NT2/D1 (cell line): Measurements from ENCODE around the gene TM9SF4.

Experiments
- DNase-seq: peaks from one replicate; pipeline ENCODE4 v3.0.0-alpha.2; 2011; ENCODE audit warnings: low read depth, low spot score
- H3K27me3 ChIP-seq: 2 replicates; pipeline ENCODE4 v1.6.0; 2011; ENCODE audit warnings: mild to moderate bottlenecking; ENCODE audit not compliant: insufficient read length, insufficient read depth
- H3K36me3 ChIP-seq: 2 replicates; pipeline ENCODE4 v1.6.1; 2011; ENCODE audit warnings: mild to moderate bottlenecking, low read length, mixed read lengths; ENCODE audit not compliant: insufficient read depth, insufficient read length
- H3K4me1 ChIP-seq: 2 replicates; pipeline ENCODE4 v1.5.1; 2011; ENCODE audit not compliant: insufficient read depth, insufficient read length
- H3K4me3 ChIP-seq: 2 replicates; pipeline ENCODE4 v1.5.1; 2011; ENCODE audit warnings: low read depth; ENCODE audit not compliant: insufficient read length
- H3K9ac ChIP-seq: 2 replicates; pipeline ENCODE4 v1.6.0; 2011; ENCODE audit warnings: low read depth; ENCODE audit not compliant: insufficient read length
- H3K9me3 ChIP-seq: 2 replicates; pipeline ENCODE4 v1.5.1; 2011; ENCODE audit warnings: mild to moderate bottlenecking, low read length; ENCODE audit not compliant: insufficient read depth
- SUZ12 ChIP-seq: IDR thresholded peaks from 2 replicates; pipeline ENCODE4 v1.6.1; 2011; ENCODE audit not compliant: insufficient read length, insufficient read depth; ENCODE audit errors: extremely low read depth
- YY1 ChIP-seq: IDR thresholded peaks from 2 replicates; pipeline ENCODE4 v1.6.1; 2011; ENCODE audit not compliant: insufficient read length, insufficient read depth
- ZNF274 ChIP-seq: IDR thresholded peaks from 2 replicates; pipeline ENCODE4 v1.6.1; 2011; ENCODE audit warnings: mild to moderate bottlenecking, low read depth, low read length

Gene TM9SF4

DNA sequence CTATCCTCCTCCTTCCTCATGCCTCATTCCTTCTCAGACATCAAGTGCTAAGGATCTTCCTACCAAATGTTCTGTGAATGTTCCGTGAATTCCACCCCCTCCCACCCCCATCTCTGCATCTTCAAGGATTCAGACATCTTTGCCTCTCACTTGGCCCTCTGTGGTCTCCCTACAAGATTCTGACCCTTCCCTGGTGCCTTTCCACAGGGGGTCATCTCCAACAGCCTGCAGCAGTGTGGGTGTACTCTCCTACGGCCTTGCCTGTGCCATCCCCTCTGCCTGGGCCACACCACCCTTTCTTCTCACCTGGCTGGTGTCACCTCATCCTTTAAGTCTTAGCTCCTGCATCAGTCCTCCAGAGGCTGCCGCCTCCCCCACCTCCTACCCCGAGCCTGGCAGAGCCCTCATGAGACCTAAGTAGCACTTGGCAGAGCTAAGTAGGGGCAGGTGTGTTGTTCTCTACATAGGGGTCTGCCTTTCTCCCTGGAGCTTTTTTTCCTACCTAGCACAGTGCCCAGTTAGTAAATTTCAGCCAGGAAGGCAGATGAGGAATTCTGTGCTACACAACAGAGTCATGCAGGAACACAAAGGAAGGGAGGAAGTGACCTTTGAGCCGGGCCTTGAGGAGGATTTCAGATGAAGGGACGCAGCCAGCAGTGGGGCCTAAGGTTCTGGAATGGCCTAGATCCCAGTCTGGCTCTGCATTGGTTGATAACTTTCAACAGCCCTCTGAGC lies 43.1 kb downstream of the TM9SF4 start:
- no peak for DNase-seq
- H3K27me3 ChIP-seq, result no peaks in the 10 kb centered on the region
- H3K4me1 ChIP-seq, result no peaks in the 10 kb centered on the region
- no peak overlapping the region for H3K9ac ChIP-seq
- no peak for TF ChIP-seq ZNF274
- no peak for TF ChIP-seq YY1
- no peak for TF ChIP-seq SUZ12
- no peaks in the 10 kb centered on the region for H3K9me3 ChIP-seq
- no peak overlapping the region for H3K4me3 ChIP-seq
- H3K36me3 ChIP-seq, result peaks cover 53% of the 10 kb centered on the region

- H3K4me3 ChIP-seq, result no peak overlapping the region
- TF ChIP-seq ZNF274, result no peak
- no peaks in the 10 kb centered on the region for H3K4me1 ChIP-seq
- no peak for DNase-seq
- H3K36me3 ChIP-seq, result peaks cover 57% of the 10 kb centered on the region
- no peak overlapping the region for H3K9ac ChIP-seq
- no peaks in the 10 kb centered on the region for H3K9me3 ChIP-seq
- no peaks in the 10 kb centered on the region for H3K27me3 ChIP-seq
Observed at GRCh38 chr20:32153156-32153665, 43.7 kb downstream of the TM9SF4 start.

DNA sequence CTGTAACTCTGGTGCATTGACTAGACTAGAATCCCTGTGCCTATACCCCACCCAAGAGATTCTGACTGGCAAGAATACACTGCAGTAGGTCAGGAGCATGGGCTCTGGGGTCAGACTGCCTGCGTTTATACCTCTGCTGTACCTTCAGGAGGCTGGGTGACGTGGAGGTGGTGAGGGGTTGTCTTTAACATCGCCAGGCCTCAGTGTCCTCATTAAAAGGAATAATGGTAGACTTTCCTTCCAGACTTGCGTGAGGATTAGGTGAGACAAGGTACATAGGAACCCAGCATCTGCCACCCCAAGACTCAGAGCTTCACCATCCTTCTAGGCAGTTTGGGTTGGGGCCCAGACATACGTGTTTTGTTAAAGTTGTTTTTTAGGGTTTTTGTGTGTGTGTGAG lies 44.3 kb downstream of the TM9SF4 start:
- H3K9me3 ChIP-seq, result no peaks in the 10 kb centered on the region
- TF ChIP-seq SUZ12 (no peak), ZNF274 (no peak), YY1 (no peak)
- H3K27me3 ChIP-seq, result no peaks in the 10 kb centered on the region
- no peak for DNase-seq
- H3K36me3 ChIP-seq, result peaks cover 57% of the 10 kb centered on the region
- no peak overlapping the region for H3K4me3 ChIP-seq
- H3K9ac ChIP-seq, result no peak overlapping the region
- H3K4me1 ChIP-seq, result no peaks in the 10 kb centered on the region

DNA sequence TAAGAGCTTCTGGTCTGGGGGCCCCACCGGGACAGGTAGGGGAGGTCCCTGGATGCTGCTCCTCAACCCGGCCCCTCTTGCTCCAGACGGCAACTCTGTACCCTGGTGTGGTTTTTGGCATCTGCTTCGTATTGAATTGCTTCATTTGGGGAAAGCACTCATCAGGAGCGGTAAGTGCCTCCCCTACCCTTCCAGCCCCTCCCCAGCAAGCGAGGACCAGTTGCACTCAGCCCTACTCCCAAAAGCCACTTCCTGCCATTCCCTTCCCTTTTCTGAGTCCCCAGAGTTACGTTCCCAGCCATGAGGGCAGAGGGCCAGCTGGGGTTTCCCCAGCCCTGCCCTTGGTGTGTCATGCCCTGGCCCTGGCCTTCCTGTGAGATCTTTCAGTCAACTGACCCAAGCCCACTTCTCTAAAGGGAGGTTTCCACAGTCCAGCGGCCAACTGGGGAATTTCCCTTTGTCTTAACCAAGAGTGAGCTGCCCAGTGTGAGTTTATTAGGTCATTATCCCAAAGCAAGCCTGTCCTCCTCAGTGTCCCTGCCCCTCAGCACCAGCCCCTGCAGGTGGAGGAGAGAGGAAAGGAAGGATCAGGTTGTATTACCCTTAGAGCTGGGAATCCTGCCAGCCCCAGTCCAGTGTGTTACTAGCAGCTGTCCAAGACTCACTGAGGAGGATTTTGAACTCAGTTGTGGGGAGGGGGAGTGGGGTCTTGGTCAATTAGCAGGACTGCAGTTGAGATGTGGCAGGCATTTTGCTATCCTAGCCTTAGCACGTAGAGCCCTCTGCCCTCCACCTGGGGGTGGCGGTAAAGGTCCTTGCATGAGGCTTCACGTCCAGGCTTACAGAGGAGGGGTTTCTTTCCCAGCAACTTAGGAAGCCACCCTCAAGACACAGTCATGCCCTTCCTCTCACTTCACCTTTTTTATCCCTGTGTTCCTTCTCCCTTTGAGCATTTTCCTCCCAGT lies 45.8 kb downstream of the TM9SF4 start:
- peaks cover 59% of the 10 kb centered on the region for H3K36me3 ChIP-seq

GRCh38 chr20:32157611-32158010 lies 48.1 kb downstream of the TM9SF4 start:
- Histone ChIP-seq H3K4me1 (no peaks in the 10 kb centered on the region), H3K27me3 (no peaks in the 10 kb centered on the region), H3K9ac (no peak overlapping the region), H3K4me3 (no peak overlapping the region), H3K36me3 (peaks cover 59% of the 10 kb centered on the region), H3K9me3 (no peaks in the 10 kb centered on the region)
- TF ChIP-seq ZNF274, result no peak
- no peak for DNase-seq

More for the DNA sequence above, 45.8 kb downstream of the TM9SF4 start:
- TF ChIP-seq YY1 (no peak), SUZ12 (no peak), ZNF274 (no peak)
- Histone ChIP-seq H3K9me3 (no peaks in the 10 kb centered on the region), H3K4me1 (no peaks in the 10 kb centered on the region), H3K9ac (no peak overlapping the region), H3K4me3 (no peak overlapping the region), H3K27me3 (no peaks in the 10 kb centered on the region)
- DNase-seq, result peak; percentile 36

DNA sequence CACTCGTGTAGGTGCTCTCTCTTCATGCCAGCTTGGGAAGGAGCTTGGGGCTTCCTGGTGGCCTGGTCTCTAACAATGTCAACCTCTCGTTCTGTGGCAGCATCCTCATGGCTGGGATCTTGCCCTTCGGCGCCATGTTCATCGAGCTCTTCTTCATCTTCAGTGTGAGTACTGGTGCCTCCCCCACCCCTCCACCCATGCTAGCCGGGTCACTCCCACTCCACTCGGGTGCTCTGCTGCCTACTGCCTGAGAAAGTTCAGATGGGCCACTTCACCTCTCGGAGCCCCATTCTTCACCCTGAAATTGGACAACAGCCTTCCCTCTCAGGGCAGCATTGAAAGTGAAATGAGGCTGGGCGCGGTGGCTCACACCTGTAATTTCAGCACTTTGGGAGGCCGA lies 48.8 kb downstream of the TM9SF4 start:
- Histone ChIP-seq H3K27me3 (no peaks in the 10 kb centered on the region), H3K4me1 (no peaks in the 10 kb centered on the region), H3K9me3 (no peaks in the 10 kb centered on the region), H3K4me3 (no peak overlapping the region), H3K9ac (no peak overlapping the region), H3K36me3 (peaks cover 53% of the 10 kb centered on the region)
- no peak for DNase-seq
- TF ChIP-seq YY1, result no peak
- no peak for TF ChIP-seq SUZ12
- TF ChIP-seq ZNF274, result no peak

DNA sequence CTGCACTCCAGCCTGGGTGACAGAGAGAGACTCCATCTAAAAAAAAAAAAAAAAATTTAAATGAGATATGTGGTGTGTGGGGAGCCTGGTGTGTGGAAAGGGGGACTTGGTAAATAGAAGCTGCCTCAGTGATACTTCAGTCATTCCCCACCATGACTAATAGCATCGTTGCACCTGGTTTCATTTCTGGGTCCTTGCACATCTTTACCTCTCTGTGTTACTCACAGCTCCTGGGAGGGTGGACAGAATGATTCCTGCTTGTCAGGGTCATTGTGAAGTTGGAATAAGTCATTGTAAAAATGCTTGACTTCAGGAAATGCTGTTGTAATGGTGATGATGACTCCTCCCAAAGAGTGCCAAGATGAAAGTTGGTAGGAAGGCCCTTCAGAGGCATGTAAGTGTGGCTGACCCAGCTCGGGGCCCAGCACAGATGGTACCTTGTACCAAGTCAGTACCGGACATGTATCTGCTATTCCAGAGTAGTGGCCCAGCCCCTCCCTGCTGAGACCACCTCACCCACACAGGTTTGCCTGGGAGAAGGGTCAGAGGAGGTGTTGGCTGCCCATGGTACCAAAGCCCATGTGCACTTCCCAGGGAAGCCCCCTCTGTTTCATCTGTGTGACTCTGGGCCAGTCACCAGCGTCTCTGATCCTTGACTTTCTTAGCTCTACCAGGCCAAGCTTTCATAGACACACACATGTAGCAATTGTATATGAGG lies 49.6 kb downstream of the TM9SF4 start:
- Histone ChIP-seq H3K9me3 (no peaks in the 10 kb centered on the region), H3K36me3 (peaks cover 52% of the 10 kb centered on the region), H3K27me3 (no peaks in the 10 kb centered on the region), H3K4me3 (no peak overlapping the region), H3K4me1 (no peaks in the 10 kb centered on the region), H3K9ac (no peak overlapping the region)
- DNase-seq, result no peak
- TF ChIP-seq SUZ12, result no peak
- no peak for TF ChIP-seq YY1
- no peak for TF ChIP-seq ZNF274
